Stimulated activated naive CD8-positive, alpha-beta T cell treated with anti-CD3 and anti-CD28 coated beads, Interleukin-15, Interleukin-2, amounts not matched to agents 100 ng/mL and 50 ng/mL, for 24 hours (primary cell): ENCODE results near the gene GPX3.

Experiments used
- H3K27ac Mint-ChIP-seq: one replicate; pipeline ENCODE4 v1.8.0; 2021; ENCODE audit warnings: mild to moderate bottlenecking, mixed read lengths
- H3K27me3 Mint-ChIP-seq: one replicate; pipeline ENCODE4 v1.8.0; 2021; ENCODE audit warnings: mixed read lengths
- H3K36me3 Mint-ChIP-seq: one replicate; pipeline ENCODE4 v1.8.0; 2021; ENCODE audit warnings: low read depth, mixed read lengths
- H3K4me1 Mint-ChIP-seq: one replicate; pipeline ENCODE4 v1.8.0; 2021; ENCODE audit warnings: low read depth, mixed read lengths
- H3K4me3 Mint-ChIP-seq: one replicate; pipeline ENCODE4 v1.8.0; 2021; ENCODE audit warnings: mild to moderate bottlenecking, mixed read lengths
- H3K9me3 Mint-ChIP-seq: one replicate; pipeline ENCODE4 v1.8.0; 2021; ENCODE audit warnings: mixed read lengths

The GPX3 gene

GRCh38 chr5:151068433-151069197 lies 48.2 kb downstream of the GPX3 start:
- H3K27ac Mint-ChIP-seq, result peak overlapping the region; percentile 76
- no peaks in the 10 kb centered on the region for H3K9me3 Mint-ChIP-seq
- peaks cover 74% of the 10 kb centered on the region for H3K36me3 Mint-ChIP-seq
- peaks cover 95% of the 10 kb centered on the region for H3K4me1 Mint-ChIP-seq
- peak overlapping the region; percentile 58 for H3K4me3 Mint-ChIP-seq
- H3K27me3 Mint-ChIP-seq, result no peaks in the 10 kb centered on the region

- Mint-ChIP-seq H3K27ac (no peak overlapping the region), H3K36me3 (peaks cover 85% of the 10 kb centered on the region), H3K4me3 (no peak overlapping the region), H3K4me1 (peaks cover 89% of the 10 kb centered on the region), H3K27me3 (no peaks in the 10 kb centered on the region), H3K9me3 (no peaks in the 10 kb centered on the region)
These were observed 50.1 kb downstream of the GPX3 start for GRCh38 chr5:151070449-151070848.

GRCh38 chr5:151071021-151071420 lies 50.6 kb downstream of the GPX3 start:
- Mint-ChIP-seq H3K4me1 (peaks cover 89% of the 10 kb centered on the region), H3K9me3 (no peaks in the 10 kb centered on the region), H3K36me3 (peaks cover 85% of the 10 kb centered on the region), H3K27ac (peak overlapping the region; percentile 21), H3K4me3 (no peak overlapping the region), H3K27me3 (no peaks in the 10 kb centered on the region)

GRCh38 chr5:151071848-151072629 lies 51.6 kb downstream of the GPX3 start:
- peaks cover 89% of the 10 kb centered on the region for H3K4me1 Mint-ChIP-seq
- peaks cover 87% of the 10 kb centered on the region for H3K36me3 Mint-ChIP-seq
- no peaks in the 10 kb centered on the region for H3K9me3 Mint-ChIP-seq
- H3K27me3 Mint-ChIP-seq, result no peaks in the 10 kb centered on the region
- no peak overlapping the region for H3K4me3 Mint-ChIP-seq
- H3K27ac Mint-ChIP-seq, result peak overlapping the region; percentile 39

- Mint-ChIP-seq H3K9me3 (no peaks in the 10 kb centered on the region), H3K27me3 (no peaks in the 10 kb centered on the region), H3K4me1 (peaks cover 89% of the 10 kb centered on the region), H3K4me3 (no peak overlapping the region), H3K36me3 (peaks cover 87% of the 10 kb centered on the region), H3K27ac (peak overlapping the region; percentile 21)
These were observed 52.2 kb downstream of the GPX3 start for GRCh38 chr5:151072630-151073025.

DNA sequence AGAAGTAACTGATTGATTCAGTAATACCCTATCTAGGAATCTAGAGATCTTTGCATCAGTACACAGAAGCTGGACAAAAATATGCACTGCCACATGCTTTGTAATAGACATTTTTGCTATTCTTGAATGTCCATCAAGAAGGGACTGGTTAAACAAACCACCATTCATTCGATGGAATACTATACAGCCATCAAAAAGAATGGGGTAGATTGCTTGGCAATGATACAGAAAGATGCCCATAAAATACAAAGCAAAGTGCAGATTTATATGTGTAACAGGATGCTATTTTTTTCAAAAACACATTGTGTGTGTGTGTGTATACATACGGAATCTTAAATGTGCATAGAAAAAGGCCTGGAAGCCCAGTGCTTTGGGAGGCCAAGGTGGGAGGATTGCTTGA lies 52.9 kb downstream of the GPX3 start:
- Mint-ChIP-seq H3K9me3 (no peaks in the 10 kb centered on the region), H3K36me3 (peaks cover 88% of the 10 kb centered on the region), H3K27me3 (no peaks in the 10 kb centered on the region), H3K27ac (peak overlapping the region; percentile 11), H3K4me3 (no peak overlapping the region), H3K4me1 (peaks cover 89% of the 10 kb centered on the region)

GRCh38 chr5:151074557-151074956 lies 54.2 kb downstream of the GPX3 start:
- H3K27ac Mint-ChIP-seq, result peak overlapping the region; percentile 16
- peaks cover 84% of the 10 kb centered on the region for H3K36me3 Mint-ChIP-seq

DNA sequence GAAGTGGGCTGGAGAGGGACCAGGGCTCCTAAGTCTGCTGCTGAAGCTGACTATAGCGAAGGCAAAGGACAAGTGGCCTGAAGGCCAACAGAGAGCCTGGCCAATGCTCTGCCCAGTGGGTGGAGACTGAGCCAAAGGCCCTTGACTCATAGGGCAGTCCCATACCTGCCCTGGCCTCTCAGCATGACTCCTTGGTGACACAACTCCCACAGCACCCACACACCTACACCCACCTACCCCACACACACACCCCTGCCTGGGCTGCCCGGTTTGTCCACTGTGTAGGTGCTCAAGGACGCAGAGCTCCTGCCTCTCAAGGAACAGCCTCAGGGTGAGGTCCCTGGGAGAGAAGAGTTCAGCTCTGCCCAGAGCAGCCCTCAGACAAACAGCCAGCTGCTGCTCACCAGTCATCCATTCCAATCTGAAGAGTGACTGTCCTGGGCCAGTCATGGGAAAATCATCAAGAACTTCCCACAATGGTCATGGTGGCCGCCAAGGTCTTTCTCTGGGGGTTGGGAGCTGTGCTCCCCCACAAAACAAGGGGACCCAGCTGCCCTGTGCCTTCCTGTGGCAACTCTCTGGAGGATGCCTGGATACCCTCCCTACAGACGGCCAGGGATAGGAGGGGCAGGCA lies 55.4 kb downstream of the GPX3 start:
- no peaks in the 10 kb centered on the region for H3K9me3 Mint-ChIP-seq
- H3K27ac Mint-ChIP-seq, result peak overlapping the region; percentile 93
- H3K36me3 Mint-ChIP-seq, result peaks cover 82% of the 10 kb centered on the region
- peak overlapping the region; percentile 96 for H3K4me3 Mint-ChIP-seq
- peaks cover 86% of the 10 kb centered on the region for H3K4me1 Mint-ChIP-seq
- no peaks in the 10 kb centered on the region for H3K27me3 Mint-ChIP-seq

More at GRCh38 chr5:151074557-151074956, 54.2 kb downstream of the GPX3 start:
- Mint-ChIP-seq H3K4me3 (no peak overlapping the region), H3K4me1 (peaks cover 89% of the 10 kb centered on the region), H3K9me3 (no peaks in the 10 kb centered on the region), H3K27me3 (no peaks in the 10 kb centered on the region)

- Mint-ChIP-seq H3K4me3 (peak overlapping the region; percentile 96), H3K27ac (peak overlapping the region; percentile 93), H3K27me3 (no peaks in the 10 kb centered on the region), H3K36me3 (peaks cover 74% of the 10 kb centered on the region), H3K9me3 (no peaks in the 10 kb centered on the region), H3K4me1 (peaks cover 82% of the 10 kb centered on the region)
These were observed 56.2 kb downstream of the GPX3 start for GRCh38 chr5:151076616-151077015.

DNA sequence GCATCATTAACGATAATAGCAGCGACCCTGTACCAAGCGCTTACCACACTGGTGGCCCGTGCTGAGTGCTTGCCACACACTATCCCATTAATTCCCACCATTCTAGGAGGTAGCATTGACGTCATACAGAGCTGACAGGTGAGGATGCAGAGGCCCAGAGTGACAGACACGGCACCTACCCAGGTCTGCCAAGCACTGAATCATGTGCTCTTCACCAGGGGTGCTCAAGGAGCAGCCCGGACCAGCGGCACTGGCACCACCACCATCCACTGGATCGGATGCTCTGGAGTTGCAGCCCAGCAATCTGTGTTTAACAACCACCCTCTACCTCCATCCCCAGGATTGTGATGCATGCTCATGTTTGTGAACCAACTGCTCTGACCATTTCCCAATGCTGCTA lies 57.0 kb downstream of the GPX3 start:
- Mint-ChIP-seq H3K27me3 (no peaks in the 10 kb centered on the region), H3K4me3 (peak overlapping the region; percentile 96), H3K4me1 (peaks cover 81% of the 10 kb centered on the region), H3K9me3 (no peaks in the 10 kb centered on the region), H3K36me3 (peaks cover 68% of the 10 kb centered on the region), H3K27ac (peak overlapping the region; percentile 93)

DNA sequence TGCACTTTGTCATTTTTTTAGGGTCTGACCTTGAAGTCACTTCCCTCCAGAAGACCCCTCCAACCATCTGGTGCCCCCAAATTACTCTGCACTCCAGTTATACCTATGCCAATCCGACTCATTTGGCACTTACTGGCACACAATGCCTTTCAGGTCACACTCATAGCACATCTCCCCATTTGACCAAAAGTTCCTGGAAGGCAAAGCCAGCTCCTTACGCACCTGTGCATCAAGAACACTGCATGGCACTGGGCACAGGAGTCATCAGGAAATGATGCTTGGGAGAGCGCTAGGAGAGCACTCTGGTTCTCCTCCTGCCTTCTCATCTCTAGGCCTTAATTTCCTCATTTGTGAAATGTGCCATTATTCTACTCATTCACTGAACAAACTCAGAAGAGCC lies 57.6 kb downstream of the GPX3 start:
- H3K36me3 Mint-ChIP-seq, result peaks cover 68% of the 10 kb centered on the region
- H3K4me3 Mint-ChIP-seq, result peak overlapping the region; percentile 96
- H3K27me3 Mint-ChIP-seq, result no peaks in the 10 kb centered on the region
- H3K9me3 Mint-ChIP-seq, result no peaks in the 10 kb centered on the region
- peak overlapping the region; percentile 93 for H3K27ac Mint-ChIP-seq
- peaks cover 83% of the 10 kb centered on the region for H3K4me1 Mint-ChIP-seq
